GM21515 (cell line): Measurements from ENCODE around the gene TSTD1.
"Not testable (repeated sequence)": the region's sequence is repeated elsewhere in the genome, so short reads cannot be mapped to it uniquely, and the experiment has no call there.

Source experiments
- ATAC-seq: cut with Tn5 transposase; IDR thresholded peaks from one replicate; pipeline ENCODE4 v1.9.1; 2021; ENCODE audit not compliant: unreplicated experiment

Gene TSTD1

GRCh38 chr1:161009602-161010211 is 29.1 kb downstream of the TSTD1 start:
- no peak for ATAC-seq

- no peak for ATAC-seq
Measured at GRCh38 chr1:161008869-161009510, 29.8 kb downstream of the TSTD1 start.

GRCh38 chr1:161007369-161007768 is 31.4 kb downstream of the TSTD1 start:
- no peak for ATAC-seq

- ATAC-seq: no peak
Measured at GRCh38 chr1:161006563-161006962, 32.2 kb downstream of the TSTD1 start.

- no peak for ATAC-seq
Measured at GRCh38 chr1:161001525-161001924, 37.2 kb downstream of the TSTD1 start.

GRCh38 chr1:161000736-161001480 is 37.9 kb downstream of the TSTD1 start:
- ATAC-seq: no peak

- ATAC-seq: no peak
Measured at GRCh38 chr1:160999376-160999775, 39.4 kb downstream of the TSTD1 start.

- no peak for ATAC-seq
Measured at GRCh38 chr1:160997323-160998038, 41.3 kb downstream of the TSTD1 start.

GRCh38 chr1:160996178-160996577 is 42.6 kb downstream of the TSTD1 start:
- no peak for ATAC-seq

- no peak for ATAC-seq
Measured at GRCh38 chr1:160993544-160994193, 45.1 kb downstream of the TSTD1 start.

- not testable (repeated sequence) for ATAC-seq
Measured at GRCh38 chr1:160992036-160992435, 46.7 kb downstream of the TSTD1 start.
